ENCODE results near the gene LSP1.

DNA sequence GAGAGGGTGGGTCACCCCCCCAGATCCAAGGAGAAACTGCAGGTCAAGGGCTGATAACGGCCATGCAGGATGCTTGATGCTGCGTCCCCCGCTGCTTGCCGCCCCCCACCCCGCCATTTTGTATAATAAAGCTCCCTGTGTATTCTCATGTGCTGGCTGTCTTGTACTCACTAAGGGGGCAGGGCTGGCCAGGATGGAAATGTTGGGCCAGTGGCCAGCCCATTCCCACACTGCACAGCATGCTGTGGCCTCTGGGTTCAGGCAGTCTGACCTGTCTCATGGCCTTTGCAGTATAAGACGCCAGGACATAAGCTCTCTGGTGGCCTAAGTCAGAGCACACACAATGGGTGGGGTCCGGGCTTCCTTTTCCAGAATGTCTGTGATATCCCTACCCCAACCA, 39.2 kb downstream of the LSP1 start:
- TF ChIP-seq CTCF (IDR thresholded peaks at IDR 0.05; ENCODE audit: poor library complexity) (no peak), EZH2phosphoT487 (IDR thresholded peaks at IDR 0.05; ENCODE audit: low read depth, severe bottlenecking, unreplicated experiment) (no peak), EZH2 (IDR thresholded peaks at IDR 0.05; ENCODE audit: borderline replicate concordance) (no peak)
